PC-3 (cell line): ENCODE data around the gene PLK4. TPM values are rescaled to one million over a fixed set of nuclear protein-coding genes. Genes with fewer than 3 reads are reported as not detected.
A peak's percentile ranks its signal among the peaks of the same experiment; 100 is the strongest.

ENCODE experiments used
- ATAC-seq: fragments of 200-7000 bp; cut with Tn5 transposase; 2 replicates; pipeline ENCODE4 v1.9.1; 2020; ENCODE audit warnings: mild to moderate bottlenecking, moderate library complexity
- BruUV-seq: library from RNA; stranded (reverse); fragments of 400-500 nt; replicated peaks from 2 replicates; lab custom pipeline; 2021; lab: Mats Ljungman, UMichigan
- CTCF ChIA-PET: fragments of 300-600 bp; sonication (Branson Sonifier 250); formaldehyde crosslinking; loops from one replicate; lab custom pipeline; 2022; ENCODE audit warnings: antibody characterized with exemption; lab: Charles Lee
- POLR2A ChIA-PET: fragments of 300-600 bp; sonication (Branson Sonifier 250); formaldehyde crosslinking; loops from one replicate; lab custom pipeline; 2022; ENCODE audit warnings: antibody characterized with exemption; ENCODE audit not compliant: unreplicated experiment; lab: Charles Lee
- DNase-seq: peaks from one replicate; pipeline ENCODE4 v3.0.0-alpha.2; 2015
- H2AFZ ChIP-seq: fragments of 300-600 bp; sonication (generic); 2 replicates; pipeline ENCODE4 v1.6.0; 2016; ENCODE audit warnings: antibody characterized with exemption, low read length
- H3F3A ChIP-seq: fragments of 300-600 bp; sonication (generic); one replicate; pipeline ENCODE4 v1.6.0; 2017; ENCODE audit warnings: antibody characterized with exemption, low read length, control low read depth, mild to moderate bottlenecking; ENCODE audit not compliant: unreplicated experiment
- H3K27ac ChIP-seq: fragments of 300-600 bp; sonication (generic); 2 replicates; pipeline ENCODE4 v1.5.1; 2016; ENCODE audit warnings: mild to moderate bottlenecking, low read length
- H3K27me3 ChIP-seq: fragments of 300-600 bp; sonication (generic); 2 replicates; pipeline ENCODE4 v1.6.1; 2016; ENCODE audit warnings: low read length, mixed read lengths
- H3K36me3 ChIP-seq: fragments of 300-600 bp; sonication (generic); 2 replicates; pipeline ENCODE4 v1.6.1; 2016; ENCODE audit warnings: low read depth, mixed run types, low read length, mixed read lengths
- H3K4me1 ChIP-seq: fragments of 300-600 bp; sonication (generic); 2 replicates; pipeline ENCODE4 v1.5.1; 2016; ENCODE audit warnings: low read length; ENCODE audit not compliant: insufficient read depth
- H3K4me2 ChIP-seq: fragments of 300-600 bp; sonication (generic); 2 replicates; pipeline ENCODE4 v1.6.0; 2016; ENCODE audit warnings: low read length
- H3K4me3 ChIP-seq: fragments of 300-600 bp; sonication (generic); 2 replicates; pipeline ENCODE4 v1.5.1; 2016; ENCODE audit warnings: mild to moderate bottlenecking, low read length, mixed read lengths
- H3K79me2 ChIP-seq: fragments of 300-600 bp; sonication (generic); 2 replicates; pipeline ENCODE4 v1.6.1; 2017; ENCODE audit warnings: low read length, mixed read lengths
- H3K9ac ChIP-seq: fragments of 300-600 bp; sonication (generic); 2 replicates; pipeline ENCODE4 v1.6.0; 2016; ENCODE audit warnings: mild to moderate bottlenecking, low read length
- H3K9me2 ChIP-seq: fragments of 300-600 bp; sonication (generic); replicated peaks from 2 replicates; pipeline ENCODE4 v1.6.1; 2016; ENCODE audit warnings: mixed run types, low read length, mixed read lengths
- H3K9me3 ChIP-seq: fragments of 300-600 bp; sonication (generic); 2 replicates; pipeline ENCODE4 v1.6.1; 2016; ENCODE audit warnings: low read length, mixed read lengths
- H4K20me1 ChIP-seq: fragments of 300-600 bp; sonication (generic); 2 replicates; pipeline ENCODE4 v1.6.1; 2016; ENCODE audit warnings: low read length, mixed read lengths
- CTCF ChIP-seq: fragments of 300-600 bp; sonication (generic); conservative IDR thresholded peaks from 2 replicates; pipeline ENCODE4 v1.5.1; 2017; ENCODE audit warnings: antibody characterized with exemption, low read depth, mild to moderate bottlenecking, low read length
- EZH2 ChIP-seq: fragments of 300-600 bp; sonication (generic); IDR thresholded peaks from one replicate; pipeline ENCODE4 v1.6.1; 2017; ENCODE audit warnings: antibody characterized with exemption, mild to moderate bottlenecking, low read length; ENCODE audit not compliant: unreplicated experiment
- EZH2phosphoT487 ChIP-seq: fragments of 300-600 bp; sonication (generic); IDR thresholded peaks from 2 replicates; pipeline ENCODE4 v1.6.1; 2018; ENCODE audit warnings: mild to moderate bottlenecking, antibody characterized with exemption, low read length, borderline replicate concordance
- intact Hi-C: fragments of 100-400 bp; cut with micrococcal nuclease; formaldehyde crosslinking; loops from 2 replicates; pipeline ENCODE4 v1.9.0; 2023
- total RNA-seq: library from RNA; depleted of rRNA; stranded (reverse); fragments of >200 nt; gene quantifications from 2 replicates; pipeline ENCODE4 v1.2.3, GENCODE V29; 2014

The PLK4 gene
- total RNA-seq, 1 experiment from 2014 or later = 54.5 TPM

GRCh38 chr4:127843704-127844600 lies 36.7 kb upstream of the PLK4 start:
- Histone ChIP-seq H3K36me3 (no peaks in the 10 kb centered on the region; the same call in 1 of the 2 replicates), H3K4me2 (no peak overlapping the region), H3K79me2 (no peaks in the 10 kb centered on the region), H4K20me1 (no peaks in the 10 kb centered on the region), H3K4me1 (no peaks in the 10 kb centered on the region), H3K9me2 (no peaks in the 10 kb centered on the region), H3K4me3 (no peak overlapping the region), H3F3A (no peaks in the 10 kb centered on the region), H3K27me3 (no peaks in the 10 kb centered on the region), H3K27ac (no peak overlapping the region), H3K9ac (no peak overlapping the region), H2AFZ (no peak overlapping the region), H3K9me3 (no peaks in the 10 kb centered on the region)
- ChIA-PET CTCF (no interaction called here), POLR2A (no interaction called here)
- no peak for DNase-seq
- no TSS peak for BruUV-seq
- ATAC-seq = no peak
- TF ChIP-seq CTCF (no peak), EZH2phosphoT487 (no peak), EZH2 (no peak)
- intact Hi-C loops = no loop called here

GRCh38 chr4:127844601-127845116 lies 36.0 kb upstream of the PLK4 start:
- ChIA-PET POLR2A (no interaction called here), CTCF (no interaction called here)
- no TSS peak for BruUV-seq
- DNase-seq (peak; percentile 6), ATAC-seq (no peak)
- Histone ChIP-seq H3K9ac (no peak overlapping the region), H3K36me3 (no peaks in the 10 kb centered on the region; the same call in 1 of the 2 replicates), H2AFZ (no peak overlapping the region), H4K20me1 (no peaks in the 10 kb centered on the region), H3K9me2 (no peaks in the 10 kb centered on the region), H3K4me3 (no peak overlapping the region), H3K9me3 (peaks cover 2% of the 10 kb centered on the region; the same call in 1 of the 2 replicates), H3K27me3 (no peaks in the 10 kb centered on the region), H3F3A (no peaks in the 10 kb centered on the region), H3K27ac (no peak overlapping the region), H3K4me2 (no peak overlapping the region), H3K79me2 (no peaks in the 10 kb centered on the region), H3K4me1 (no peaks in the 10 kb centered on the region)
- TF ChIP-seq CTCF = no peak
- TF ChIP-seq EZH2 = no peak
- TF ChIP-seq EZH2phosphoT487 = no peak
- intact Hi-C loops = no loop called here

- H3K9ac ChIP-seq = no peak overlapping the region
- no TSS peak for BruUV-seq
- peaks cover 9% of the 10 kb centered on the region; the same call in 1 of the 2 replicates for H3K9me3 ChIP-seq
- no peaks in the 10 kb centered on the region for H3K9me2 ChIP-seq
- intact Hi-C loops = no loop called here
- H2AFZ ChIP-seq = no peak overlapping the region
- no peaks in the 10 kb centered on the region for H4K20me1 ChIP-seq
- no peak overlapping the region for H3K4me2 ChIP-seq
- TF ChIP-seq CTCF (no peak), EZH2phosphoT487 (no peak), EZH2 (no peak)
- ATAC-seq (no peak), DNase-seq (no peak)
- no peaks in the 10 kb centered on the region for H3K79me2 ChIP-seq
- H3K4me3 ChIP-seq = no peak overlapping the region
- no peaks in the 10 kb centered on the region for H3K27me3 ChIP-seq
- CTCF ChIA-PET = no interaction called here
- H3F3A ChIP-seq = no peaks in the 10 kb centered on the region
- no peak overlapping the region for H3K27ac ChIP-seq
- H3K36me3 ChIP-seq = peaks cover 5% of the 10 kb centered on the region; the same call in 1 of the 2 replicates
- H3K4me1 ChIP-seq = no peaks in the 10 kb centered on the region
- POLR2A ChIA-PET = no interaction called here
Measured at GRCh38 chr4:127846061-127846460, 34.6 kb upstream of the PLK4 start.
